SK-N-SH (cell line): ENCODE data around the gene PDPK1.
"Not testable (repeated sequence)": the region's sequence is repeated elsewhere in the genome, so short reads cannot be mapped to it uniquely, and the experiment has no call there.

Source experiments
- NFIC ChIP-seq: IDR thresholded peaks from 2 replicates; pipeline ENCODE4 v1.4.0; 2012; ENCODE audit warnings: borderline replicate concordance
- RCOR1 ChIP-seq: fragments of 150-350 bp; IDR thresholded peaks from 2 replicates; pipeline ENCODE4 v1.6.1; 2017; ENCODE audit warnings: antibody characterized with exemption, low read length
- YY1 ChIP-seq: IDR thresholded peaks from 2 replicates; pipeline ENCODE4 v1.4.0; 2012; ENCODE audit warnings: low read depth, mild to moderate bottlenecking
- TF ChIP-seq, protein P1 (sequence below): fragments of 200-600 bp; sonication (generic); IDR thresholded peaks from 2 replicates; pipeline ENCODE4 v1.6.1; 2017; ENCODE audit warnings: antibody characterized with exemption, mild to moderate bottlenecking, moderate library complexity
- TF ChIP-seq, protein P2 (sequence below): fragments of 150-350 bp; IDR thresholded peaks from 2 replicates; pipeline ENCODE4 v1.6.1; 2016; ENCODE audit warnings: mild to moderate bottlenecking, low read depth, low read length
- TF ChIP-seq, protein P3 (sequence below): IDR thresholded peaks from 2 replicates; pipeline ENCODE4 v1.4.0; 2012; ENCODE audit warnings: low read depth
- TF ChIP-seq, protein P4 (sequence below): fragments of 150-350 bp; IDR thresholded peaks from 2 replicates; pipeline ENCODE4 v1.6.1; 2017; ENCODE audit warnings: antibody characterized with exemption, low read length, low read depth, borderline replicate concordance

DNA sequence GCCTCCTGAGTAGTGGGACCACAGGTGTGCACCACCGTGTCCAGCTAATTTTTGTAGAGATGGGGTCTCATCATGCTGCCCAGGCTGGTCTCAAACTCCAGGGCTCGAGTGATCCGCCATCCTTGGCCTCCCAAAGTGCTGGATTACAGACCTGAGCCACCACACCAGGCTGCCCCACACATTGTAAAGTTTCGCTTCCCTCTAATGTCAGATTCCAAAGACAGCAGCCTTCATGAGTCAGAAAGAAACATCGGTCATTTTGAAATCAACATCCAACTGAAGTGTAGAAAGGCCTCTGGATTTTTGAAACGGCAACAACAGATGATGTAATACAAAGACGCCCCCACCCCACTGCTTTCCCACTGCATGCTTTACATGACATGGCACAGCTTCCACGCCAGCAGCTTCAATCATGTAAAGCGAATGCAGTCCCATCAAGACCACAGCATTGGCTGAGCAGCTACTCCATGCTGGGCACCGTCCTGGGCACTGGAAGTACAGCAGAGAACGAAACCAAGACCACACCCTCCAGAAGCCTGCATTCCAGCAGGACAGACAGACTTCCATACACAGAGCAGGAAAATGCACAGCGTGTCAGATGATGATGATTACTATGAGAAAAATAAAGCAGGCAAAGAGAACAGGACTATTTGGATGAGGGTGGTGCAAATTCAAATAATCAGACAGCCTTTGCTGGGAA is 107.1 kb downstream of the PDPK1 start:
- TF ChIP-seq, protein P1, sequence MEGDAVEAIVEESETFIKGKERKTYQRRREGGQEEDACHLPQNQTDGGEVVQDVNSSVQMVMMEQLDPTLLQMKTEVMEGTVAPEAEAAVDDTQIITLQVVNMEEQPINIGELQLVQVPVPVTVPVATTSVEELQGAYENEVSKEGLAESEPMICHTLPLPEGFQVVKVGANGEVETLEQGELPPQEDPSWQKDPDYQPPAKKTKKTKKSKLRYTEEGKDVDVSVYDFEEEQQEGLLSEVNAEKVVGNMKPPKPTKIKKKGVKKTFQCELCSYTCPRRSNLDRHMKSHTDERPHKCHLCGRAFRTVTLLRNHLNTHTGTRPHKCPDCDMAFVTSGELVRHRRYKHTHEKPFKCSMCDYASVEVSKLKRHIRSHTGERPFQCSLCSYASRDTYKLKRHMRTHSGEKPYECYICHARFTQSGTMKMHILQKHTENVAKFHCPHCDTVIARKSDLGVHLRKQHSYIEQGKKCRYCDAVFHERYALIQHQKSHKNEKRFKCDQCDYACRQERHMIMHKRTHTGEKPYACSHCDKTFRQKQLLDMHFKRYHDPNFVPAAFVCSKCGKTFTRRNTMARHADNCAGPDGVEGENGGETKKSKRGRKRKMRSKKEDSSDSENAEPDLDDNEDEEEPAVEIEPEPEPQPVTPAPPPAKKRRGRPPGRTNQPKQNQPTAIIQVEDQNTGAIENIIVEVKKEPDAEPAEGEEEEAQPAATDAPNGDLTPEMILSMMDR = not testable (repeated sequence)
- TF ChIP-seq, protein P2, sequence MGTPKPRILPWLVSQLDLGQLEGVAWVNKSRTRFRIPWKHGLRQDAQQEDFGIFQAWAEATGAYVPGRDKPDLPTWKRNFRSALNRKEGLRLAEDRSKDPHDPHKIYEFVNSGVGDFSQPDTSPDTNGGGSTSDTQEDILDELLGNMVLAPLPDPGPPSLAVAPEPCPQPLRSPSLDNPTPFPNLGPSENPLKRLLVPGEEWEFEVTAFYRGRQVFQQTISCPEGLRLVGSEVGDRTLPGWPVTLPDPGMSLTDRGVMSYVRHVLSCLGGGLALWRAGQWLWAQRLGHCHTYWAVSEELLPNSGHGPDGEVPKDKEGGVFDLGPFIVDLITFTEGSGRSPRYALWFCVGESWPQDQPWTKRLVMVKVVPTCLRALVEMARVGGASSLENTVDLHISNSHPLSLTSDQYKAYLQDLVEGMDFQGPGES = not testable (repeated sequence)
- not testable (repeated sequence) for TF ChIP-seq NFIC, YY1, RCOR1
- TF ChIP-seq, protein P3, sequence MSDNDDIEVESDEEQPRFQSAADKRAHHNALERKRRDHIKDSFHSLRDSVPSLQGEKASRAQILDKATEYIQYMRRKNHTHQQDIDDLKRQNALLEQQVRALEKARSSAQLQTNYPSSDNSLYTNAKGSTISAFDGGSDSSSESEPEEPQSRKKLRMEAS = not testable (repeated sequence)
- TF ChIP-seq, protein P4, sequence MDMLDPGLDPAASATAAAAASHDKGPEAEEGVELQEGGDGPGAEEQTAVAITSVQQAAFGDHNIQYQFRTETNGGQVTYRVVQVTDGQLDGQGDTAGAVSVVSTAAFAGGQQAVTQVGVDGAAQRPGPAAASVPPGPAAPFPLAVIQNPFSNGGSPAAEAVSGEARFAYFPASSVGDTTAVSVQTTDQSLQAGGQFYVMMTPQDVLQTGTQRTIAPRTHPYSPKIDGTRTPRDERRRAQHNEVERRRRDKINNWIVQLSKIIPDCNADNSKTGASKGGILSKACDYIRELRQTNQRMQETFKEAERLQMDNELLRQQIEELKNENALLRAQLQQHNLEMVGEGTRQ = not testable (repeated sequence)
